HEK293T (cell line): ENCODE measurements around the gene GNB2.
"Not testable (repeated sequence)": the region's sequence is repeated elsewhere in the genome, so short reads cannot be mapped to it uniquely, and the experiment has no call there.

Source experiments
- CTCF ChIA-PET: fragments of 350-600 bp; formaldehyde crosslinking; extraction: SDS; loops from one replicate; lab custom pipeline; 2021; ENCODE audit warnings: antibody characterized with exemption, inconsistent platforms; lab: Yijun Ruan, JAX
- POLR2A ChIA-PET: fragments of 350-600 bp; formaldehyde crosslinking; extraction: SDS; loops from one replicate; lab custom pipeline; 2020; ENCODE audit warnings: antibody characterized with exemption, inconsistent platforms; lab: Yijun Ruan, JAX
- DNase-seq: peaks from one replicate; pipeline ENCODE4 v3.0.0; 2012; ENCODE audit warnings: mixed read lengths; ENCODE audit errors: extremely low spot score
- ARNT ChIP-seq: fragments of 450-650 bp; IDR thresholded peaks from 2 replicates; pipeline ENCODE4 v1.6.1; 2017; ENCODE audit warnings: mild to moderate bottlenecking
- BHLHE40 ChIP-seq: fragments of 450-650 bp; IDR thresholded peaks from 2 replicates; pipeline ENCODE4 v1.6.1; 2016; ENCODE audit warnings: mild to moderate bottlenecking, moderate library complexity, borderline replicate concordance
- CTBP1 ChIP-seq: fragments of 450-650 bp; IDR thresholded peaks from 2 replicates; pipeline ENCODE4 v1.6.1; 2016; ENCODE audit warnings: borderline replicate concordance
- ELF4 ChIP-seq: fragments of 450-650 bp; IDR thresholded peaks from 2 replicates; pipeline ENCODE4 v1.6.1; 2017; ENCODE audit warnings: antibody characterized with exemption
- FOXA1 ChIP-seq: fragments of 450-650 bp; IDR thresholded peaks from 2 replicates; pipeline ENCODE4 v1.6.1; 2016; ENCODE audit warnings: mild to moderate bottlenecking
- FOXK2 ChIP-seq: fragments of 450-650 bp; IDR thresholded peaks from 2 replicates; pipeline ENCODE4 v1.6.1; 2016; ENCODE audit warnings: mild to moderate bottlenecking
- FOXM1 ChIP-seq: fragments of 450-650 bp; IDR thresholded peaks from 2 replicates; pipeline ENCODE4 v1.6.1; 2017; ENCODE audit warnings: mild to moderate bottlenecking, borderline replicate concordance
- HDGF ChIP-seq: fragments of 450-650 bp; IDR thresholded peaks from 2 replicates; pipeline ENCODE4 v1.6.1; 2017; ENCODE audit warnings: antibody characterized with exemption, borderline replicate concordance
- L3MBTL2 ChIP-seq: fragments of 450-650 bp; conservative IDR thresholded peaks from 2 replicates; pipeline ENCODE4 v1.6.1; 2016; ENCODE audit warnings: mild to moderate bottlenecking
- LEF1 ChIP-seq: fragments of 450-650 bp; IDR thresholded peaks from 2 replicates; pipeline ENCODE4 v1.6.1; 2017; ENCODE audit warnings: mild to moderate bottlenecking, borderline replicate concordance
- NFRKB ChIP-seq: fragments of 450-650 bp; IDR thresholded peaks from 2 replicates; pipeline ENCODE4 v1.6.1; 2016; ENCODE audit warnings: mild to moderate bottlenecking, moderate library complexity
- SP1 ChIP-seq: fragments of 450-650 bp; IDR thresholded peaks from 2 replicates; pipeline ENCODE4 v1.6.1; 2017
- SUZ12 ChIP-seq: fragments of 450-650 bp; IDR thresholded peaks from 2 replicates; pipeline ENCODE4 v1.6.1; 2016; ENCODE audit warnings: mild to moderate bottlenecking
- TARDBP ChIP-seq: fragments of 450-650 bp; IDR thresholded peaks from 2 replicates; pipeline ENCODE4 v1.6.1; 2016
- ZNF384 ChIP-seq: fragments of 450-650 bp; IDR thresholded peaks from 2 replicates; pipeline ENCODE4 v1.6.1; 2016
- TF ChIP-seq, protein P1 (sequence below): fragments of 450-650 bp; IDR thresholded peaks from 2 replicates; pipeline ENCODE4 v1.6.1; 2016

Gene GNB2

GRCh38 chr7:100714725-100715124, 41.2 kb downstream of the GNB2 start:
- POLR2A ChIA-PET: interaction anchor here (2.5 kb wide), 1 partner anchor 9 kb away, joined by 15 read pairs; the partner anchor contains the start of gene POP7
- CTCF ChIA-PET: interaction anchor here (2.3 kb wide), 1 partner anchor 11 kb away, joined by 10 read pairs; no protein-coding TSS in a partner anchor
- DNase-seq: no peak

GRCh38 chr7:100717073-100717472, 43.5 kb downstream of the GNB2 start:
- CTCF ChIA-PET: not testable (repeated sequence)
- POLR2A ChIA-PET: interaction anchor here (1.3 kb wide), 1 partner anchor 11 kb away, joined by 5 read pairs; the partner anchor contains the start of gene POP7

More at GRCh38 chr7:100714725-100715124, 41.2 kb downstream of the GNB2 start:
- TF ChIP-seq LEF1 (no peak), CTBP1 (no peak), BHLHE40 (no peak), SP1 (no peak), TARDBP (no peak), FOXK2 (no peak), NFRKB (no peak)

DNA sequence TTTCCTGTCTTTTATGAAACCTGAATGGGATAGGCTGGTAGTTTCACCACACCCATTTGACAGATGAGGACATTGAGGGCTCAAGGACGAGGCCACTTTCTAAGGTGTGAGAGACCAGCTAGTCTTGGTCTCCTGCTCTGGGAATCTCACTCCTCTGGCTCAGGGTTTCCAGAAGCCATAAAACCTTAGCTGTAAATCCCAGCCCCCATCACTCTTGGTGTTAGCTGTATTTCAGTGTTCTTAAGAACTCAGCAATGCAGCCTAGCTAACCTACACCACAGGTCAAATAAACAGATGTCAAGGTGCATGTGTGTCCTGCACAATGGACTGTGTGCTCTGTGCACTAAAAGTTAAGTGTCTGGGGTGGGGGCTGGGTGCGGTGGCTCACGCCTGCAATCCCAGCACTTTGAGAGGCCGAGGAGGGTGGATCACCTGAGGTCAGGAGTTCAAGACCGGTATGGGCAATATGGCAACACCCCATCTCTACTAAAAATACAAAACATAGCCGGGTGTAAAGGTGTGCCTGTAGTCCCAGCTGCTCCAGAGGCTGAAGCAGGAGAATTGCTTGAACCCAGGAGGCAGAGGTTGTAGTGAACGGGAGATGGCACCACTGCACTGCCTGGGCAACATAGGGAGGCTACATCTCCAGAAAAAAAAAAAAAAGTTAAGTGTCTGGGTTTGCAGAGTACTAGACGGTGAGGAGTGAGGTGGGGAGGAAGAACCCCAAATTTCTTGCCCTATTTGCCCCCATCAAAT, 46.2 kb downstream of the GNB2 start:
- ChIA-PET CTCF (interaction anchor here (0.7 kb wide), 1 partner anchor 107 kb away, joined by 3 read pairs; the partner anchor contains the start of gene MOSPD3), POLR2A (interaction anchor here (8.2 kb wide), 1 partner anchor 13 kb away, joined by 68 read pairs; the partner anchor contains the start of gene POP7)
- TF ChIP-seq LEF1: no peak
- TF ChIP-seq FOXK2: no peak
- TF ChIP-seq, protein P1, sequence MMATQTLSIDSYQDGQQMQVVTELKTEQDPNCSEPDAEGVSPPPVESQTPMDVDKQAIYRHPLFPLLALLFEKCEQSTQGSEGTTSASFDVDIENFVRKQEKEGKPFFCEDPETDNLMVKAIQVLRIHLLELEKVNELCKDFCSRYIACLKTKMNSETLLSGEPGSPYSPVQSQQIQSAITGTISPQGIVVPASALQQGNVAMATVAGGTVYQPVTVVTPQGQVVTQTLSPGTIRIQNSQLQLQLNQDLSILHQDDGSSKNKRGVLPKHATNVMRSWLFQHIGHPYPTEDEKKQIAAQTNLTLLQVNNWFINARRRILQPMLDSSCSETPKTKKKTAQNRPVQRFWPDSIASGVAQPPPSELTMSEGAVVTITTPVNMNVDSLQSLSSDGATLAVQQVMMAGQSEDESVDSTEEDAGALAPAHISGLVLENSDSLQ: no peak
- TF ChIP-seq TARDBP: no peak
- no peak for TF ChIP-seq BHLHE40
- no peak for DNase-seq

More at GRCh38 chr7:100717073-100717472, 43.5 kb downstream of the GNB2 start:
- DNase-seq: not testable (repeated sequence)

DNA sequence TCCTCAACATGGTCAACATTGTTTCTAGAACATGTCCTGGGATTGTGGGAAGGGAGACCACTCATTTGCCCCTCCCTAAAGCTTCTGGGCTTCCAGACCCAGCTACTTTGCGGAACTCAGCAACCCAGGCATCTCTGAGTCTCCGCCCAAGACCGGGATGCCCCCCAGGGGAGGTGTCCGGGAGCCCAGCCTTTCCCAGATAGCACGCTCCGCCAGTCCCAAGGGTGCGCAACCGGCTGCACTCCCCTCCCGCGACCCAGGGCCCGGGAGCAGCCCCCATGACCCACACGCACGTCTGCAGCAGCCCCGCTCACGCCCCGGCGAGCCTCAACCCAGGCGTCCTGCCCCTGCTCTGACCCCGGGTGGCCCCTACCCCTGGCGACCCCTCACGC, 46.7 kb downstream of the GNB2 start, which contains the start of gene EPO:
EPO (plus strand) TSS at position 190 of the 392 bp plus-strand sequence. CDS start 513 bp downstream, outside the sequence.
- TF ChIP-seq HDGF: no peak
- no peak for TF ChIP-seq FOXK2
- TF ChIP-seq LEF1: no peak
- TF ChIP-seq, protein P1: no peak
- no peak for TF ChIP-seq ELF4
- ChIA-PET CTCF (no interaction called here), POLR2A (interaction anchor here (8.2 kb wide), 1 partner anchor 14 kb away, joined by 68 read pairs; the partner anchor contains the start of gene POP7)
- no peak for DNase-seq

- ChIA-PET POLR2A (interaction anchor here (8.2 kb wide), 1 partner anchor 15 kb away, joined by 68 read pairs; the partner anchor contains the start of gene POP7), CTCF (interaction anchor here (1.1 kb wide), 1 partner anchor 15 kb away, joined by 4 read pairs; the partner anchor contains the start of gene POP7)
- no peak for DNase-seq
- TF ChIP-seq TARDBP: no peak
- no peak for TF ChIP-seq NFRKB
- no peak for TF ChIP-seq CTBP1
These were observed 47.3 kb downstream of the GNB2 start for GRCh38 chr7:100720671-100721504.

- TF ChIP-seq FOXM1 (no peak), SUZ12 (no peak)
- ChIA-PET POLR2A (interaction anchor here (8.2 kb wide), 1 partner anchor 15 kb away, joined by 68 read pairs; the partner anchor contains the start of gene POP7), CTCF (interaction anchor here (1.1 kb wide), 1 partner anchor 16 kb away, joined by 4 read pairs; the partner anchor contains the start of gene POP7)
- no peak for DNase-seq
These were observed 47.9 kb downstream of the GNB2 start for GRCh38 chr7:100721505-100721812.

DNA sequence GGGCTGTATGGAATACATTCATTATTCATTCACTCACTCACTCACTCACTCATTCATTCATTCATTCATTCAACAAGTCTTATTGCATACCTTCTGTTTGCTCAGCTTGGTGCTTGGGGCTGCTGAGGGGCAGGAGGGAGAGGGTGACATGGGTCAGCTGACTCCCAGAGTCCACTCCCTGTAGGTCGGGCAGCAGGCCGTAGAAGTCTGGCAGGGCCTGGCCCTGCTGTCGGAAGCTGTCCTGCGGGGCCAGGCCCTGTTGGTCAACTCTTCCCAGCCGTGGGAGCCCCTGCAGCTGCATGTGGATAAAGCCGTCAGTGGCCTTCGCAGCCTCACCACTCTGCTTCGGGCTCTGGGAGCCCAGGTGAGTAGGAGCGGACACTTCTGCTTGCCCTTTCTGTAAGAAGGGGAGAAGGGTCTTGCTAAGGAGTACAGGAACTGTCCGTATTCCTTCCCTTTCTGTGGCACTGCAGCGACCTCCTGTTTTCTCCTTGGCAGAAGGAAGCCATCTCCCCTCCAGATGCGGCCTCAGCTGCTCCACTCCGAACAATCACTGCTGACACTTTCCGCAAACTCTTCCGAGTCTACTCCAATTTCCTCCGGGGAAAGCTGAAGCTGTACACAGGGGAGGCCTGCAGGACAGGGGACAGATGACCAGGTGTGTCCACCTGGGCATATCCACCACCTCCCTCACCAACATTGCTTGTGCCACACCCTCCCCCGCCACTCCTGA, 49.1 kb downstream of the GNB2 start:
- ChIA-PET POLR2A (interaction anchor here (8.2 kb wide), 1 partner anchor 16 kb away, joined by 68 read pairs; the partner anchor contains the start of gene POP7), CTCF (interaction anchor here (0.5 to 1.6 kb wide), 4 partner anchors 17 to 94 kb away, joined by 3 to 11 read pairs (median 4); partner anchors contain the start of gene POP7)

More for the DNA sequence above, 49.1 kb downstream of the GNB2 start:
- no peak for DNase-seq
- TF ChIP-seq, protein P1: no peak
- TF ChIP-seq HDGF: no peak
- TF ChIP-seq SP1: no peak
- no peak for TF ChIP-seq FOXM1
- TF ChIP-seq ARNT: no peak
- TF ChIP-seq TARDBP: no peak
- TF ChIP-seq ZNF384: no peak
- no peak for TF ChIP-seq FOXA1
- TF ChIP-seq FOXK2: no peak
- no peak for TF ChIP-seq ELF4
- no peak for TF ChIP-seq L3MBTL2
- no peak for TF ChIP-seq NFRKB
- TF ChIP-seq SUZ12: no peak
- TF ChIP-seq LEF1: no peak
- no peak for TF ChIP-seq BHLHE40
- TF ChIP-seq CTBP1: no peak
